Measurements from ENCODE around the gene LDLRAD4. TPM values are rescaled to one million over a fixed set of nuclear protein-coding genes. Genes with fewer than 3 reads are reported as not detected.

Gene LDLRAD4
- polyA plus RNA-seq, 1 experiment = not detected

GRCh38 chr18:13622751-13623150 is 404.2 kb downstream of the LDLRAD4 start:
- no peak for DNase-seq (ENCODE audit: low read depth, low spot score)
- Histone ChIP-seq H3K27me3 (ENCODE audit: control insufficient read depth, insufficient read depth, low read length) (peaks cover 5% of the 10 kb centered on the region), H3K4me3 (ENCODE audit: low read depth, low read length) (no peak overlapping the region), H3K9me3 (ENCODE audit: control insufficient read depth, insufficient read depth, low read length) (no peaks in the 10 kb centered on the region; the same call in 1 of the 2 replicates), H3K27ac (ENCODE audit: low read depth, low read length) (no peak overlapping the region)
- no peak for TF ChIP-seq CTCF (IDR thresholded peaks at IDR 0.05; ENCODE audit: low read depth, low read length)
- POLR2A ChIA-PET = no interaction called here
- CTCF ChIA-PET = no interaction called here

GRCh38 chr18:13623348-13623747 is 404.8 kb downstream of the LDLRAD4 start:
- H3K27ac ChIP-seq (ENCODE audit: low read depth, low read length) = no peak overlapping the region
- peaks cover 5% of the 10 kb centered on the region for H3K27me3 ChIP-seq (ENCODE audit: control insufficient read depth, insufficient read depth, low read length)
- POLR2A ChIA-PET = no interaction called here
- CTCF ChIA-PET = no interaction called here
- no peak overlapping the region for H3K4me3 ChIP-seq (ENCODE audit: low read depth, low read length)
- TF ChIP-seq CTCF (IDR thresholded peaks at IDR 0.05; ENCODE audit: low read depth, low read length) = no peak
- DNase-seq (ENCODE audit: low read depth, low spot score) = no peak
- no peaks in the 10 kb centered on the region; the same call in 1 of the 2 replicates for H3K9me3 ChIP-seq (ENCODE audit: control insufficient read depth, insufficient read depth, low read length)

GRCh38 chr18:13623871-13624270 is 405.3 kb downstream of the LDLRAD4 start:
- DNase-seq (ENCODE audit: low read depth, low spot score) = no peak
- POLR2A ChIA-PET = no interaction called here
- no peak overlapping the region for H3K4me3 ChIP-seq (ENCODE audit: low read depth, low read length)
- no peaks in the 10 kb centered on the region; the same call in 1 of the 2 replicates for H3K9me3 ChIP-seq (ENCODE audit: control insufficient read depth, insufficient read depth, low read length)
- TF ChIP-seq CTCF (IDR thresholded peaks at IDR 0.05; ENCODE audit: low read depth, low read length) = no peak
- H3K27ac ChIP-seq (ENCODE audit: low read depth, low read length) = no peak overlapping the region
- H3K27me3 ChIP-seq (ENCODE audit: control insufficient read depth, insufficient read depth, low read length) = peaks cover 5% of the 10 kb centered on the region
- CTCF ChIA-PET = no interaction called here

- H3K9me3 ChIP-seq (ENCODE audit: control insufficient read depth, insufficient read depth, low read length) = no peaks in the 10 kb centered on the region
Measured at GRCh38 chr18:13624563-13625237, 406.1 kb downstream of the LDLRAD4 start.

More at GRCh38 chr18:13624563-13625237, 406.1 kb downstream of the LDLRAD4 start:
- ChIA-PET CTCF (no interaction called here), POLR2A (no interaction called here)
- H3K4me3 ChIP-seq (ENCODE audit: low read depth, low read length) = no peak overlapping the region
- DNase-seq (ENCODE audit: low read depth, low spot score) = no peak
- H3K27ac ChIP-seq (ENCODE audit: low read depth, low read length) = no peak overlapping the region
- TF ChIP-seq CTCF (IDR thresholded peaks at IDR 0.05; ENCODE audit: low read depth, low read length) = no peak
- H3K27me3 ChIP-seq (ENCODE audit: control insufficient read depth, insufficient read depth, low read length) = peaks cover 5% of the 10 kb centered on the region
